ENCODE measurements around the gene TRIM47.

Gene TRIM47

GRCh38 chr17:75878174-75878998, at the start of gene TRIM47:
TSS of gene TRIM47 (minus strand) at chr17:75878581. CDS start at chr17:75878548, 33 bp downstream.
- peak; percentile 27 for DNase-seq

GRCh38 chr17:75927286-75927922, 49.0 kb upstream of the TRIM47 start:
- no peak for DNase-seq

GRCh38 chr17:75926456-75926855, 48.1 kb upstream of the TRIM47 start:
- no peak for DNase-seq

GRCh38 chr17:75925912-75926311, 47.5 kb upstream of the TRIM47 start:
- DNase-seq: no peak

- no peak for DNase-seq
Measured at GRCh38 chr17:75925103-75925502, 46.7 kb upstream of the TRIM47 start.

- DNase-seq: no peak
Measured at GRCh38 chr17:75922963-75923874, 44.8 kb upstream of the TRIM47 start.

- DNase-seq: no peak
Measured at GRCh38 chr17:75922173-75922961, 44.0 kb upstream of the TRIM47 start.

- no peak for DNase-seq
Measured at GRCh38 chr17:75921596-75921995, 43.2 kb upstream of the TRIM47 start.

GRCh38 chr17:75920045-75920560, 41.7 kb upstream of the TRIM47 start:
- no peak for DNase-seq

- no peak for DNase-seq
Measured at GRCh38 chr17:75919611-75920010, 41.2 kb upstream of the TRIM47 start.

GRCh38 chr17:75917917-75918445, 39.6 kb upstream of the TRIM47 start:
- DNase-seq: no peak

- DNase-seq: no peak
Measured at GRCh38 chr17:75917141-75917916, 38.9 kb upstream of the TRIM47 start.

GRCh38 chr17:75915268-75915667, 36.9 kb upstream of the TRIM47 start:
- DNase-seq: no peak

GRCh38 chr17:75914643-75915267, 36.4 kb upstream of the TRIM47 start:
- no peak for DNase-seq

GRCh38 chr17:75913537-75914210, 35.3 kb upstream of the TRIM47 start:
- DNase-seq: no peak

GRCh38 chr17:75910699-75911098, 32.3 kb upstream of the TRIM47 start:
- DNase-seq: no peak

- no peak for DNase-seq
Measured at GRCh38 chr17:75909812-75910274, 31.5 kb upstream of the TRIM47 start.

GRCh38 chr17:75909051-75909811, 30.9 kb upstream of the TRIM47 start:
- no peak for DNase-seq

GRCh38 chr17:75908201-75908600, 29.8 kb upstream of the TRIM47 start:
- no peak for DNase-seq
